Sigmoid colon (tissue), 4 donors: Measurements from ENCODE around the gene RNF223.

Experiments used
- CTCF ChIP-seq, 4 experiments: fragments of 450-650 bp in 3 of 4; fragments of 200-600 bp in 1 of 4; IDR thresholded peaks; one replicate each; pipeline ENCODE4 v1.5.1; 2016 to 2019; ENCODE audit warnings: antibody characterized with exemption in 4 of 4, mild to moderate bottlenecking in 3 of 4, moderate library complexity in 2 of 4
- EP300 ChIP-seq, 4 donors: sonication (generic); formaldehyde crosslinking; IDR thresholded peaks; one replicate each; pipeline ENCODE4 v1.6.1; 2017; ENCODE audit warnings: antibody characterized with exemption in 4 of 4
- POLR2A ChIP-seq, 2 donors: fragments of 450-650 bp; IDR thresholded peaks; one replicate each; pipeline ENCODE4 v1.6.1; 2016; ENCODE audit warnings: antibody characterized with exemption in 2 of 2, mild to moderate bottlenecking in 2 of 2, moderate library complexity in 2 of 2

GRCh38 chr1:1058088-1058905 is 15.8 kb downstream of the RNF223 start:
- TF ChIP-seq CTCF (IDR thresholded peaks at IDR 0.05), result no peak
- TF ChIP-seq EP300 (IDR thresholded peaks at IDR 0.05), result no peak
- no peak for TF ChIP-seq POLR2A (IDR thresholded peaks at IDR 0.05)
